Measurements from ENCODE around the gene CIZ1.
A peak's percentile ranks its signal among the peaks of the same experiment; 100 is the strongest.
"Not testable (repeated sequence)": the region's sequence is repeated elsewhere in the genome, so short reads cannot be mapped to it uniquely, and the experiment has no call there.

CIZ1 gene

DNA sequence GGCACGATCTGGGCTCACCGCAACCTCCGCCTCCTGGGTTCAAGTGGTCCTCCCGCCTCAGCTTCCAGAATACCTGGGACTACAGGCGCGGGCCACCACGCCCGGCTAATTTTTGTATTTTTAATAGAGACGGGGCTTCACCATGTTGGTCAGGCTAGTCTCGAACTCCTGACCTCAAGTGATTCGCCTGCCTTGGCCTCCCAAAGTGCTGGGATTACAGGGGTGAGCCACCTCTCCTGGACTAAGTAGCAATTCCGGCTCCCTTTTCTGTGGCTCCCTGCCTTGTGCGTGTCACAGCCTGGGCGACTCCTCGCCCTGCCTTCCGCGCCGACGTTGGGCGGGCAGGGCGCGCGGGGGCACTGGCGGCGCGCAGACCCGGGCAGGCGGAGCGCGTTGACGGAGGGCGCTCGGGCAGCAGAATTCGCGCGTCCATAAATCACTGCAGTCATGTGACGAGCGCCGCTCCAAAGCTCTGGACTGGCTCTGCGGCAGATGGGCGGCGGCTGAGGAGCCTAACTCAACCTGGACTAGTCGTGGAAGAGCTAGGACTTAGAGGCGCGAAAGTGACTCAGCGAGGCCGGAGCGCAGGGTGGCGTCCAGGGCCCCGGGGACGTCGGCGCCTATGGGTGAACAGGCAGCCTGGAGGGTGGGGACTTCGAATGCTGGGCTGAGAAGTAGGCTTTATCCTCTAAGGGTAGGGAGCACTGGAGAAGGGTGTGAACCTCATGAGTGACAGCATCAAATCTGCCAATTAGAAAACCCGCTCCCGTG lies 1.4 kb upstream of the CIZ1 start:
- in situ Hi-C loops (cut with MboI; ENCODE audit: low pct_unique_long_range_greater_than_20kb, low sequenced_read_pairs), result no loop called here
- DNase-seq, result no peak

DNA sequence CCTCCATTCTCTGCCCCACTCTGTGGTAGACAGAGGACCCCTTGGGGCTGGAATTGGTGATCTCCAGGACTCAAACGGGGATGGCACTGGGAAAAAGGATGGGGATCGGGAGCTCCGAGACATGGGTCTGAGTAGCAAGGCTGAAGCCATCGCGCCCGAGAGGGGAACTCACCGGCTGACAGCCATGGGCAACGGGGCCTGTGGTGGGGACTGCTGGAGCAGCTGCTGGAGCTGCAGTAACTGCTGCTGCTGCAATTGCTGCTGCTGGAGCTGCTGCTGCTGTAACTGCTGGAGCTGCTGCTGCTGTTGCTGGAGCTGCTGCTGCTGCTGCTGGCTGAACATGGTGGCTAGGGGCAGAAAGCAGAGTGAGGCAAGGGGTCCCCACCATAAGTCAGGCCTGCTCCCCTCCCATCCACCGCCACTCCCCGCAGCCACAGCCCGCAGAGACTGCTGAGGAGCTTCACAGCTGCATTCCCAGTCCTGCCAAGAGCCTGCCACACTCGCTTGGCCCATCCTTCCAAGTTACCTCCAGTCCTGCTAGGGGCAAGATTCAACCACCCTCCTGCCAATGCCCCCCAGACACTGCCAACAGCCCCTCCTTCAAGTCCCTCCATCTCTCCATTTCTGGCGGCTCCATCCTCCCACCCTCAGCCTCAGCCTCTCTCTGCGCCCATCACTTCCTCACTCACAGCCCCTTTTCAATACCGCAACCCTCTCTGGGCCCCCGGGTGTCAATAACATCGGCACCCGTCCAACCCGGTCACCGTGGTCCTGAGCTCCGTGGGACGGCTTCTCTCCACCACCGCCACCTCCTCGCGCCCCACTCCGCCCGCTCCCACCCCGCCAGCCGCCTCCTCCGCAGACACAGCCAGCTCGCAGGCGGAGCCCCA lies 611 bp downstream of the CIZ1 start:
- peak; percentile 20 for DNase-seq

DNA sequence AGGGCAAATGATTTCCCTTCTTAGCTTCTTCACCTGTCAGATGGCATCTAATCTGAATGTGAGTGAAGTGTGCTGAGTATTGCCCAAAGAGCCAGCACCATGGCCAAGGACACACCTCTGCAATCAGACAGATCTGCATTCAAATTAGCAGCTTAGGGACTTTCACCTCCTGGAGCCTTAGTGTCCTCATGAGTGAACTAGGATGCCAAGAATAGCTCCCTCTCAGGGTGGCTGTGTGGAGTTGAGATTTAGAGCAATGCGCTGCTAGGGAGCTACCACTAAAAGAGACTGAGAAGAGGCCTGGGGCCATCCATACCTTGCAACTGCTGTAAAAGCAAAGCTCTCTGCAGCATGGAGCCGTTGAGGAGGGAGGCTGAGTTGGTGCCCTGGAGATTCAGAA lies 1.4 kb downstream of the CIZ1 start:
- no peak for DNase-seq
- in situ Hi-C loops (cut with MboI; ENCODE audit: low pct_unique_long_range_greater_than_20kb, low sequenced_read_pairs), result no loop called here

More for the DNA sequence above, 611 bp downstream of the CIZ1 start:
- in situ Hi-C loops (cut with MboI; ENCODE audit: low pct_unique_long_range_greater_than_20kb, low sequenced_read_pairs), result no loop called here

DNA sequence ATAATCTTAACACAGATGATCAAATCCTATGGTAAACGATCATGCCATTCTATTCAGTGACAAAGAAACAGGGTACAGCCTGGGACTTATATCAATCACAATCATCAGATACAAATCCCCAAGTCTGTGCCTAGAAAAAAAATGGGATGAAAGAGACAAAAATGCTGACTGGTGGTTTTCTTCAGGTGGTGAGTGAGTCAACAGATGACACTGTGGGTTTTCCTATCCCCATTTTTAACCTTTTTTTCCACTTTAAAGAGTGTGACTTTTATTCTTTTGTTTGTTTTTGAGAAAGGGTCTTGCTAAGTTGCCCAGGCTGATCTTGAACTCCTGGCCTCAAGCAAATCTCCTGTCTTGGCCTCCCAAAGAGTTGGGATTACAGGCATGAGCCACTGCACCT lies 3.2 kb downstream of the CIZ1 start:
- DNase-seq, result no peak
- in situ Hi-C loops (cut with MboI; ENCODE audit: low pct_unique_long_range_greater_than_20kb, low sequenced_read_pairs), result no loop called here

DNA sequence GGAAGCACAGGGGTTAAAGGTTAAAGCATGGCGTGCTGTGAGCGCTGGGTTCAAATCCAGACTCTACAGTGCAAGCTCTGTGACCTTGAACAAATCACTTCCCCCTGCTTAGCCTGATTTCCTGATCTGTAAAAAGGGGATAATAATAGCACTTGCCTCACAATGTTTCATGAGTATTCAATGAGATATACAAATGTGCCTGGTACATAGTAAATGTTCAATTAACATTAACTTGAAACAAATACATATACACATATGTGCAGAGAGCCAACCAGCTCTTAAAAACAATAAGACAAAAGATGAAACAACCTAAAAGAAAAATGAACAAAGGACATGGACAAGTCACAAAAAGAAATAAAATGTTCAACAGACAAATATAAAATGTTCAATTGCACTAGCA lies 4.0 kb downstream of the CIZ1 start:
- no peak for DNase-seq
- in situ Hi-C loops (cut with MboI; ENCODE audit: low pct_unique_long_range_greater_than_20kb, low sequenced_read_pairs), result no loop called here

DNA sequence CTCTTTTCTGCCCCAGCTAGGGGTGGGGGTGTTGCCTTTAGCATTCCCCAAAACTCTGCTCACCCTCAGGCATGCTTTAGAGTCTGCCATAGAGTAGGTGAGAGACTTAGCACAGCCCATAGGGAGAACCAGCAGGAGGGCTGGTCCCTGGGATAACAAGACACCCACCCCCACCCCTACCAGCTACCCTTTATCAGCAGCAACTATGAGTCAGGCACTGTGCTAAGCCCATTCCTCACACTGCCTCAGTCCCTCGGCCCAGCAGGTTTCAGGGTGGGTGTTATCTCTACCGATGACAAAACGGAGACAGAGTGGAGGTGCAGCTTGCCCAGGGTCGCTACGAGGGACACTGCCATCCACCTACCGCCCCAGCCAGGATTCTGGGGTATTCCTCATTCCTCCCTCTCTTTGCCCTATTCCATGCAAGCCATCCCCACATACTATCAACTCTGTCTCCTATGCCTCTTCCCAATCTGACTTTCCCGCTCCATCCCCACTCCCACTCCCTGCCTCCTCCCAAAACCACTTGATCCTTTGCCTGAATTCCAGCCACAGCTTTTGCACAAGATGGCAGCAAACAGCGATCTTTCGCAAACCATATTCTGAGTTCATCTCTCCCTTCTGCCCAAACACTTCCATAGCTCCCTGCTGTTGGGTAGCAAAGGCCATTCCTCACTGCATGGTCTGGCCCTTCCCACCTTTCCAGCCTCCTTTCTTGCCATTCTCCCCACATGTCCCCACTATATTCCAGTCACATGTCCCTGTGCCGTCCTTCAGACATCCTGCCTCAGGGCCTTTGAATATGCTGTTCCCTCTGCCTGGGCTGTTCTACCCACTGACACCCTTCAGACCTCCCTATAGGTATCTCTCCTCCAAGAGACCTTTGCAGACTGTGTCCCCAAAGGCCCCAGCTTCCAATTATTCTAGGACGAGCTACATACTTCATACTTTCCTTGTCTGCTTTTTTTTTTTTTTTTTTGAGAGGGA lies 5.1 kb downstream of the CIZ1 start:
- in situ Hi-C loops (cut with MboI; ENCODE audit: low pct_unique_long_range_greater_than_20kb, low sequenced_read_pairs), result no loop called here
- no peak for DNase-seq

DNA sequence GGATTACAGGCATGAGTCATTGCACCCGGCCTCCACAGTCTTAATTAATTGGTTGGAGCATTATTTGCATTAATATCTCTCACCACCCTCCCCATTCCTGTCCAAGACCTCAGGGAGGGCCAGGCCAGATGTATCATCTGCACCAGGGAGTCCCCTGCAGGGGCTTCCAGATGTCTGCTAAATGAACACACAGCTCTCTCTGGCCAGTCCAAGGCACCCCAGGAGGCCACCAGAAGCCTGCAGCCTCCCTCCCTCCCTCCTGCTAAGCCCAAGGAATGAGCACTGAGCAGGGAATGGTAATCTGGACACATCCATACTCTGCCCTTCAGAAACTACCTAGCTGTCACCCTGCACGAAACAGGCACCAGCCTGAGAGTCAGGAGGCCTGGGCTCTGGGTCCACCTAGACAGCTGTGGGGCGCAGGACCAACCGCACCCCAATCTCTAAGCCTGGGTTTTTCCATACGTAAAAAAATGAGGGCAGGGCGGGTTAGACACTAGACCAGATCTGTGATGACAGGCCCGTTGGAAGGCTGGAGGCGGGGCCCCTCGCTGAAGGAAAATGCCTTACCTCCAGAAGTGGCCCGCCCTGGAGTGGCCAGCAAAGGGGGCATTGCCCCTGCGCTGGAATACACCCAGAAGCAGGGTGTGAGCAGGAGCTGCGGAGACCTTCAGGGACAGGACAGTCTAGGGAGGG lies 8.3 kb downstream of the CIZ1 start:
- DNase-seq, result no peak
- in situ Hi-C loops (cut with MboI; ENCODE audit: low pct_unique_long_range_greater_than_20kb, low sequenced_read_pairs), result no loop called here

DNA sequence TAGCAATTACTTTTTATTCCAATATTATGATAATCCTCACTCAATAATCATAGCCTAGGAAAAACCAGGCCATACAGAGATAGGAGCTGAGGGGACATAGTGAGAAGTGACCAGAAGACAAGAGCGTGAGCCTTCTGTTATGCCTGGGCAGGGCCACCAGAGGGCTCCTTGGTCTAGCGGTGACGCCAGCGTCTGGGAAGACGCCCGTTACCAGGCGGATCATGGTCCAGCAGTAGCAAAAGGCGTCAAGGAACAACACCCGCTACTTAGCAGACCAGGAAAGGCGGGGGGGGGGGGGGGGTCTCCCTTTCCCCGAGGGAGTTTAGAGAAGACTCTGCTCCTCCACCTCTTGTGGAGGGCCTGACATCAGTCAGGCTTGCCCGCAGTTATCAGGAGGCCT lies 9.9 kb downstream of the CIZ1 start:
- DNase-seq; in situ Hi-C loops (cut with MboI; ENCODE audit: low pct_unique_long_range_greater_than_20kb, low sequenced_read_pairs): not testable (repeated sequence)

DNA sequence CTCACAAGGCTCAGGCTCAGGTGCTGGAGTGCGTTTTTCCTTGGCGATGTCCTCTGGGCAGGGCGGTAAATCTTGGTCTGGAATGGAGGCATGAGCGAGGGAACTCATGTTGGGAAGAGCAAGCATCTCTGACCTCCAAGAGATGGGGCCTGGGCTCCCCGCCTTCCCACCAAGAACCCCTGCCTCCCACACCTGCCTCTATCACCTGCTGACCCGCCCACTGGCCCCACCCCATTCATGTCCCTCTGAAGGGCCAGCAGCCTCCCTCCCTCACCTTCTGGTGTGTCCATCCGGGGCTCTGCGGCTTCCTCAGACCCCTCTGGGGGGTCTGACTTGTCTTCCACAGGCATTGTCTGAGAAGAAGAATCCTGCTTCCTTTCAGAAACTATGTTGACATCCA lies 10.9 kb downstream of the CIZ1 start:
- DNase-seq, result no peak
- in situ Hi-C loops (cut with MboI; ENCODE audit: low pct_unique_long_range_greater_than_20kb, low sequenced_read_pairs), result no loop called here

DNA sequence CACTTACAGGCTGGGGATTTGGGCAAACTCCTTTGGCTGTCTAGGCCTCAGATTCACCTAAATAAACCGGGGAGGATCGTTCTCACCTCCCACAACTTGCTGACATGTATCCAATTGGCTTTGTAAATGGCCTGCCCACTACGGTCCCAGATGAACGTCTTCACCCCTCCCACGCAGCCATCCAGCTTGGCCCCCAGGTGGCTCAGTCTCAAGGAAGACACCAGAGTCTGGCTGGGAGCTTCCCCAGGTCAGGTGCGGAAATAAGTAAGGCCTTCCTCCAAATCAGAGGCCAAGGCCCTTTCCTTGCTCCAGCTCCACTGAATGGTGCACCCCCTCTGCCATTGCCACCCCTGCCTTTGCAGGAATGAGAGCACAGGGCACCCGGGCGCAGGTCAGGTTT lies 11.4 kb downstream of the CIZ1 start:
- no peak for DNase-seq
- in situ Hi-C loops (cut with MboI; ENCODE audit: low pct_unique_long_range_greater_than_20kb, low sequenced_read_pairs), result no loop called here

DNA sequence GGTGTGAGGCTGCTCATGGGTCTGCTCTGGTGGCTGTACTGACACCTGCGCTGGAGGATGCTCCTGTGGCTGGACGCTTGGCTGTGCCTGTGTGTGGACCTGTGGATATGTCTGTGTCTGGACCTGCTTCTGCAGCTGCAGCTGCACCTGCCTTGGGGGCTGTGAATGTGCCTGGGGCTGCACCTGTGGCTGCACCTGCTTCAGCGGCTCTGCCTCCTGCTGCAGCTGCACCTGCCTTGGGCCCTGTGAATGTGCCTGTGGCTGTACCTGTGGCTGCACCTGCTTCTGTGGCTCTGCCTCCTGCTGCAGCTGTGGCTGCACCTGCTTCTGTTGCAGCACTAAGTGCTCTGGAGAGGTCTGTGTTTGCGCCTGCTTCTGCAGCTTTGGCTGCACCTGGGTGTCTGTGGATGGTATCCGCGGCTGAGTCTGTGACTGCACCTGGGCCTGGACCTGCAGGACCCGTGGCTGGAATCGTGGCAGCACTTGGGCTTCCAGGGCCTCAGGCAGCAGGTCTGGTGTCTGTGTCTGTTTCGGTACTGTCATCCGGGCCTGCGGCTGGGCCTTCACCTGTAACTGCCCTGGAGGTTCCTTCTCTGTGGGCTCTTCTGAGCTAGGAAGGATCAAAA lies 12.5 kb downstream of the CIZ1 start:
- in situ Hi-C loops (cut with MboI; ENCODE audit: low pct_unique_long_range_greater_than_20kb, low sequenced_read_pairs), result no loop called here
- no peak for DNase-seq

DNA sequence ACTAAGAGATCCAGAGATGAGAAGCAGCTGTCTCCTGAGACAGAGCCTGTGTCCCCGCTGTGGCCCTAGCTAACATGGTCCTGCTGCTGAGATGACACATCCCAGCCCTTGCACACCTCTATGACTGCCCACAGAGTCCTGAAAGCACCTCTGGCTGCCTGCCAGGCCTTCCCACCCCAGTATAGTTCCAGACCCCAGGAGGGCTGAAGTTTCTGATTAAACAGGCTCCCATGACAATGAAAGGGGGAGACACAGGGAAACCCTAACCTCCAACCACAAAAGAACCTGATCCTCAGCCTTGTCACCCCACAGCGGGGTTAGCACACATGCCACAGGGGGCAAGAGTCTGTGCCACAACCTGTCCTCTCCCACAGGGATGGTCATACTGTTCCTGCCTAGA lies 15.6 kb downstream of the CIZ1 start:
- no peak for DNase-seq
- in situ Hi-C loops (cut with MboI; ENCODE audit: low pct_unique_long_range_greater_than_20kb, low sequenced_read_pairs), result no loop called here

DNA sequence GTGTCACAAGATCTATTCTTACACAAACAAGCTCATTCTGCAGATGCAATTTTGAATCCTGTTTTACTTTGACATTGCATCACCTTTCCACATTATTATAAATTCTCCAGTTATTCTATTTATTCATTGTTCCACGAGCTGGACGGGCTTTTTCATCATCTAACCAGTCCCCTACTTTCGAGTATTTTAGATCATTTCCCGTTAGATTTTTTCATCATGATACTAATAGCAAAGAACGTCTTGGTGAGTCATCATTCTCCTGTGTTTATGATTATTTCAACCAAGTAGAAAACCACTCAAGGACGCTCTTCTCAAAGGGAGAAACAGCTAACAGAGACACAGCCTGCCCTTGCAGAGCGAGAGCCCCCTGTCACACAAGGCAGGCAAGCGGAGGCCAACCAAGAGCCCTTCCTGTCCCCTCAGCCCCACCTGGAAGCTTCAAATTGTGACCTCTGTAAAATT lies 16.2 kb downstream of the CIZ1 start:
- no peak for DNase-seq
- in situ Hi-C loops (cut with MboI; ENCODE audit: low pct_unique_long_range_greater_than_20kb, low sequenced_read_pairs), result no loop called here

DNA sequence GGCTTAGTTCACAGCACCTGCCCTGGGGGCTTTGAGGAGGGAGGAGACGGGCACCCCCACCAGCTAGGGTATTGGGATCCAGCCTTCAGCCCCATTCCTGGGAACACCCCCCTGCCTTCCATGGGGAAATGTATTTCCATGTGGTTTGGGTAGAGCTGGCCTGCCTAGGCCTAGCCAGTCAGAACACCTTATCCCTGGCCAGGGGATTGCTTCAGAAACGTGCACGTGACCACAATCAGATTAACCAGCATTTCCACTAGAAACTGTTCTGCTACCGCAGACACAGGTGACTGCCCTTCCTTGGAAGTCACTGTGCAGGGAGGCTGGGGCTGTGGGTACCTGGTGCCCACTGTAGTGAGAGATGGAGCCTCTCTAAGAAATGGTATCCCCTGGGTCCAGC lies 17.3 kb downstream of the CIZ1 start:
- no peak for DNase-seq
- in situ Hi-C loops (cut with MboI; ENCODE audit: low pct_unique_long_range_greater_than_20kb, low sequenced_read_pairs), result no loop called here

DNA sequence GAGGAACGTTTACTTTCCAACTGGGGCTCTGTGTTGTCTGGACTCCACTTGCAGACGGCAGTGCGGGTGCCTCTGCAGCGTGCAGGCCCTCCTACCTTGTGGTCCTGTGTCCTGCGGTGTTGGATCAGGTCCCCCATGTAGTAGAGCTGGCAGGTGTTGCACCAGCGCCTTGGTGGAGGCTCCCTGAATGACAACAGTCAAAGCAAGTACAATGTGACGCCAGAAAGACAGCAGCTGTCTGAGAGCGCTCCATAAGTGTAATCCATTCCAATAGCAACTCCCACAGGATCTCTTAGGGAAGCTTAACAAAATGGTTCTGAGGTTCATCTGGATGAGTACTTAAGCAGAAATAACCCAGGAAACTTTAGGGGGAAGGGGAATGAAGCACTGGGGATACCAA lies 21.4 kb downstream of the CIZ1 start:
- in situ Hi-C loops (cut with MboI; ENCODE audit: low pct_unique_long_range_greater_than_20kb, low sequenced_read_pairs), result no loop called here
- DNase-seq, result no peak

DNA sequence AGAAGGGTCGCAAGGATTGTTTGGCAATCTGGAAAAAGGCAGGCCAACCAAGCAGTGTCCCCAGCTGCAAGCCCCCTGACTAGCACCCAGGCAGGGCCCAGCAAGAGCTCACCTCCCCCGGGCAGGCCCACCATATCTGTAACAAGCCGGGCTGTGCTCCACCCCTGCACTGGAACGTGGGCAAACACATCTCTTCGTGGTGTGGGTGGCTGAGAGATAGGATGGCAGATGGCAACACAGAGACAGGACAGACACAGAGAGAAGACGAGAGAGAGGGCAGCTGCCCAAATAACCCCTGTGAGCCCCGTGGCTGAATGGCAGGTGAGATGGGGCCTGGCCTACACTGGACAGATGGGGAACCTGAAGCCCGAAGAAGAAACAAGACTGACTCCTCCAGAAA lies 21.9 kb downstream of the CIZ1 start:
- DNase-seq, result no peak
- in situ Hi-C loops (cut with MboI; ENCODE audit: low pct_unique_long_range_greater_than_20kb, low sequenced_read_pairs), result no loop called here

DNA sequence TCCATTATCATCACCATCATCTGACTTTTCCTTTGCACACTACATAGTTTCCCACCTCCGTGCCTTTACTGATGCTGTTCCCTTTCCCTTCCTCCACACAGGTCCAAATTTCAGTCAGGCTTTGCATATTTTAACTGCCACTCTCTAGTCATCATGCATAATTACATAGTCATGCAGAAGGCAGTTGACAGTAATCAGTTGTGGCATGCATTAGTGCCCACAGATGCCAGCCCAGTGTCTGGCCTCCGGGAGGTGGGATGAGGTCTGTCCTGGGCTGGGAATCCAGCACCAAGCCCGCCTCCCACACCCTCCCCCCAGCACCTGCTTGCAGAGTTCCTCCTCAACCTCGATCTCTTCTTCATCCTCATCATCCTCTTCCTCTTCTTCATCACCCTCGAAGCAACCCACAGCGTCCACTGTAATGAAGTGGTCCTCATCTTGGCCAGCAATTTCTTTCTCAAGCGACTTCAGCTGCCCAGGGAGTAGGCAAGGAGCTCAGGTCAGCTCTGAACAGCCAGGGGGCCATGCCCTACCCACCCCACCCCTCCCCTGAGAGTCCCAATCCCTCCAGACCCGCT lies 22.6 kb downstream of the CIZ1 start:
- DNase-seq, result no peak
- in situ Hi-C loops (cut with MboI; ENCODE audit: low pct_unique_long_range_greater_than_20kb, low sequenced_read_pairs), result no loop called here

DNA sequence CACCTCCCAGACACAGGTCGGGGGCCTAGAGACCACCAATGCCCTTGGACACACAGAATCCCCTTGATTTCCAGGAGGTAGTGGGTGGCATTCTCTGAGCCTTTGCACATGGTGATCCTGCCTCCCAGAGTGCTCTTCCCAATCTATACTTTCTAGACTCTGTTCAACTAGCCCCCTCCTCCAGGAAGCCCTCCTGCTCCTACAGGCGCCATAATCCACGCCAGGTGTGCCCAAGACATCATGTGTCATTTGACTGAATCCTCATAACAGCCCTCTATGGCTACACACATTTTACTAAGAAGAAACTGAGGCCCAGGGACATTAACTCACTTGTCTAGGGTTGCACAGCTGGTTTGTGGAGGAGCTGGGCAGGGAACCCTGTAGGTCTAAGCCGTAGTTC lies 24.2 kb downstream of the CIZ1 start:
- in situ Hi-C loops (cut with MboI; ENCODE audit: low pct_unique_long_range_greater_than_20kb, low sequenced_read_pairs), result no loop called here
- DNase-seq, result no peak

Measured in KBM-7 (cell line).